IMR-90 (cell line): ENCODE measurements around the gene SLC22A31.

Experiments used
- CTCF ChIP-seq: conservative IDR thresholded peaks from 2 replicates; pipeline ENCODE4 v1.5.1; 2012; ENCODE audit warnings: mild to moderate bottlenecking, low read depth, low read length, improper control_type of control experiment
- RFX5 ChIP-seq: IDR thresholded peaks from 2 replicates; pipeline ENCODE4 v1.8.0; 2012; ENCODE audit warnings: low read depth, mild to moderate bottlenecking, low read length, moderate library complexity
- SMC3 ChIP-seq: fragments of 150-350 bp; IDR thresholded peaks from 2 replicates; pipeline ENCODE4 v1.6.1; 2016; ENCODE audit warnings: low read depth, mild to moderate bottlenecking, antibody characterized with exemption, low read length, moderate library complexity

GRCh38 chr16:89178453-89179147, 21.7 kb downstream of the SLC22A31 start:
- TF ChIP-seq CTCF (no peak), SMC3 (no peak), RFX5 (no peak)
